HG03064 (cell line): Measurements from ENCODE around the gene RIPOR1.
"Not testable (repeated sequence)": the region's sequence is repeated elsewhere in the genome, so short reads cannot be mapped to it uniquely, and the experiment has no call there.

ENCODE experiments used
- ATAC-seq: cut with Tn5 transposase; IDR thresholded peaks from one replicate; pipeline ENCODE4 v1.9.1; 2021; ENCODE audit warnings: low read depth; ENCODE audit not compliant: unreplicated experiment

RIPOR1 gene

GRCh38 chr16:67528222-67528869 is at the start of gene RIPOR1:
RIPOR1 (plus strand) TSS chr16:67528829; CDS start chr16:67538447, 9,618 bp downstream.
- no peak for ATAC-seq

- ATAC-seq: peak; percentile 70
Measured at GRCh38 chr16:67480833-67481560, 47.6 kb upstream of the RIPOR1 start, which contains the start of gene ATP6V0D1. ATP6V0D1 (minus strand) TSS chr16:67481157; CDS start chr16:67481086, 71 bp downstream.

- ATAC-seq: no peak
Measured at GRCh38 chr16:67481561-67482232, 46.9 kb upstream of the RIPOR1 start.

- no peak for ATAC-seq
Measured at GRCh38 chr16:67482233-67482924, 46.2 kb upstream of the RIPOR1 start.

GRCh38 chr16:67483150-67483549 is 45.5 kb upstream of the RIPOR1 start, which contains the start of gene AGRP:
AGRP (minus strand) TSS chr16:67483547; CDS start chr16:67483398, 149 bp downstream.
- ATAC-seq: no peak

- no peak for ATAC-seq
Measured at GRCh38 chr16:67483731-67484525, 44.7 kb upstream of the RIPOR1 start.

GRCh38 chr16:67486805-67487204 is 41.8 kb upstream of the RIPOR1 start:
- no peak for ATAC-seq

- not testable (repeated sequence) for ATAC-seq
Measured at GRCh38 chr16:67487561-67487960, 41.1 kb upstream of the RIPOR1 start.

GRCh38 chr16:67489401-67490083 is 39.1 kb upstream of the RIPOR1 start:
- ATAC-seq: no peak

GRCh38 chr16:67490335-67491096 is 38.1 kb upstream of the RIPOR1 start:
- ATAC-seq: no peak

- ATAC-seq: no peak
Measured at GRCh38 chr16:67499106-67499505, 29.5 kb upstream of the RIPOR1 start.

GRCh38 chr16:67504031-67505021 is 24.3 kb upstream of the RIPOR1 start:
- ATAC-seq: no peak

- ATAC-seq: no peak
Measured at GRCh38 chr16:67506468-67506867, 22.2 kb upstream of the RIPOR1 start.

GRCh38 chr16:67509016-67509415 is 19.6 kb upstream of the RIPOR1 start:
- no peak for ATAC-seq

- not testable (repeated sequence) for ATAC-seq
Measured at GRCh38 chr16:67513892-67514291, 14.7 kb upstream of the RIPOR1 start.

GRCh38 chr16:67514382-67514828 is 14.2 kb upstream of the RIPOR1 start:
- ATAC-seq: no peak
